Mammary epithelial cell (primary cell): ENCODE measurements around the gene KRT6C.

Experiments used
- CTCF ChIP-seq, 2 donors: IDR thresholded peaks in 1 of 2; conservative IDR thresholded peaks in 1 of 2; 2 replicates each; pipeline ENCODE4 v1.5.1; 2011 to 2012; ENCODE audit warnings: inconsistent platforms in 2 of 2, low read length in 2 of 2, mild to moderate bottlenecking in 2 of 2, control low read depth in 1 of 2, low read depth in 1 of 2; ENCODE audit not compliant: insufficient read depth in 1 of 2; ENCODE audit errors: extremely low read depth in 1 of 2
- EZH2 ChIP-seq: IDR thresholded peaks from 2 replicates; pipeline ENCODE4 v1.6.1; 2012; ENCODE audit warnings: low read length, inconsistent platforms, borderline replicate concordance

- TF ChIP-seq CTCF (conservative IDR thresholded peaks at IDR 0.05 in 1 of 2, IDR thresholded peaks at IDR 0.05 in 1 of 2; ENCODE audit: extremely low read depth in 1 of 2, insufficient read depth in 1 of 2, low read depth in 1 of 2, low read length in 2 of 2) (no peak), EZH2 (no peak)
Observed at GRCh38 chr12:52436828-52437474, 36.7 kb downstream of the KRT6C start.
